Stimulated activated CD8-positive, alpha-beta memory T cell treated with anti-CD3 and anti-CD28 coated beads, Interleukin-7, amount 100 ng/mL, for 4 hours (primary cell): Measurements from ENCODE around the gene MYADML2.

Experiments used
- DNase-seq, 2 donors: peaks; one replicate each; pipeline ENCODE4 v3.0.0-alpha.2; 2020; ENCODE audit warnings: low read depth in 2 of 2

MYADML2 gene

GRCh38 chr17:81899514-81900166 lies 47.4 kb downstream of the MYADML2 start:
- no peak for DNase-seq

- DNase-seq, result no peak
Measured at GRCh38 chr17:81898885-81899284, 48.1 kb downstream of the MYADML2 start.

GRCh38 chr17:81898029-81898866 lies 48.8 kb downstream of the MYADML2 start:
- no peak for DNase-seq

GRCh38 chr17:81895400-81895799 lies 51.6 kb downstream of the MYADML2 start:
- DNase-seq, result no peak

- DNase-seq, result no peak
Measured at GRCh38 chr17:81891303-81891552, 55.8 kb downstream of the MYADML2 start.

GRCh38 chr17:81890447-81891302 lies 56.4 kb downstream of the MYADML2 start:
- no peak for DNase-seq
